ENCODE results near the gene ATP5PO.

GRCh38 chr21:33885172-33885514, 30.5 kb downstream of the ATP5PO start:
- TF ChIP-seq CTCF (IDR thresholded peaks at IDR 0.05): no peak
- no peak for TF ChIP-seq POLR2AphosphoS5 (IDR thresholded peaks at IDR 0.05; ENCODE audit: low read depth, low read length)
- no peak for TF ChIP-seq TCF7L2 (IDR thresholded peaks at IDR 0.05; ENCODE audit: low read depth, low read length)
- TF ChIP-seq REST (IDR thresholded peaks at IDR 0.05; ENCODE audit: insufficient read depth in 1 of 2, low read depth in 2 of 2, low read length in 1 of 2): no peak
